HepG2 (cell line): Measurements from ENCODE around the gene PIP4K2B. TPM values are rescaled to one million over a fixed set of nuclear protein-coding genes. Genes with fewer than 3 reads are reported as not detected.

Experiments
- CREB1 ChIP-seq, 2 experiments: fragments of 450-650 bp in 1 of 2; IDR thresholded peaks; 2 replicates each; pipeline ENCODE4 v1.6.1; 2016 to 2017; ENCODE audit warnings: control low read depth in 1 of 2, mild to moderate bottlenecking in 1 of 2, missing compliant biosample characterization in 1 of 2, missing genetic modification characterization in 1 of 2
- E2F1 ChIP-seq: sonication (generic); formaldehyde crosslinking; IDR thresholded peaks from 2 replicates; pipeline ENCODE4 v1.5.0; 2020; ENCODE audit warnings: missing genetic modification reagents
- GMEB2 ChIP-seq: IDR thresholded peaks from 2 replicates; pipeline ENCODE4 v1.6.1; 2016; ENCODE audit warnings: missing biosample characterization, missing genetic modification reagents, low read depth
- HOMEZ ChIP-seq: IDR thresholded peaks from 2 replicates; pipeline ENCODE4 v1.6.1; 2016; ENCODE audit warnings: low read depth
- NCOA2 ChIP-seq: sonication (generic); formaldehyde crosslinking; IDR thresholded peaks from 2 replicates; pipeline ENCODE4 v1.8.0; 2022; ENCODE audit warnings: inconsistent platforms
- PLSCR1 ChIP-seq: sonication (generic); formaldehyde crosslinking; IDR thresholded peaks from 2 replicates; pipeline ENCODE4 v1.5.0; 2020; ENCODE audit warnings: missing genetic modification reagents, mild to moderate bottlenecking, borderline replicate concordance
- PRMT3 ChIP-seq: sonication (generic); formaldehyde crosslinking; IDR thresholded peaks from 2 replicates; pipeline ENCODE4 v1.8.1; 2022; ENCODE audit warnings: low read depth, mild to moderate bottlenecking, moderate library complexity, missing genetic modification reagents, borderline replicate concordance
- RFXAP ChIP-seq: sonication (generic); formaldehyde crosslinking; IDR thresholded peaks from 2 replicates; pipeline ENCODE4 v1.4.0; 2020; ENCODE audit warnings: missing genetic modification reagents, borderline replicate concordance
- SYNCRIP ChIP-seq: fragments of 200-400 bp; formaldehyde crosslinking; IDR thresholded peaks from 2 replicates; pipeline ENCODE4 v1.6.1; 2018; ENCODE audit warnings: mild to moderate bottlenecking, low read depth, low read length; ENCODE audit not compliant: insufficient read depth
- TBL1XR1 ChIP-seq: fragments of 150-350 bp; IDR thresholded peaks from 2 replicates; pipeline ENCODE4 v1.6.1; 2014; ENCODE audit warnings: borderline replicate concordance, low read length; ENCODE audit not compliant: partially characterized antibody
- ZFP36L2 ChIP-seq: sonication (generic); formaldehyde crosslinking; IDR thresholded peaks from 2 replicates; pipeline ENCODE4 v1.4.0; 2020; ENCODE audit warnings: missing genetic modification reagents
- ZFX ChIP-seq: sonication (generic); formaldehyde crosslinking; IDR thresholded peaks from 2 replicates; pipeline ENCODE4 v1.4.0; 2020; ENCODE audit warnings: mild to moderate bottlenecking, low read depth, missing genetic modification reagents, moderate library complexity
- ZNF225 ChIP-seq: sonication (generic); formaldehyde crosslinking; IDR thresholded peaks from 2 replicates; pipeline ENCODE4 v1.4.0; 2020; ENCODE audit warnings: mild to moderate bottlenecking, missing genetic modification reagents
- ZNF3 ChIP-seq: IDR thresholded peaks from 2 replicates; pipeline ENCODE4 v1.7.0; 2017; ENCODE audit warnings: inconsistent platforms
- ZNF326 ChIP-seq: sonication (generic); formaldehyde crosslinking; IDR thresholded peaks from 2 replicates; pipeline ENCODE4 v1.4.0; 2020; ENCODE audit warnings: missing genetic modification reagents, borderline replicate concordance
- ZNF382 ChIP-seq: sonication (generic); formaldehyde crosslinking; IDR thresholded peaks from 2 replicates; pipeline ENCODE4 v1.5.0; 2020; ENCODE audit warnings: missing genetic modification reagents, mild to moderate bottlenecking, borderline replicate concordance
- ZNF431 ChIP-seq: sonication (generic); formaldehyde crosslinking; IDR thresholded peaks from 2 replicates; pipeline ENCODE4 v1.9.0; 2022; ENCODE audit warnings: missing genetic modification reagents, low read depth, mild to moderate bottlenecking, borderline replicate concordance
- ZNF556 ChIP-seq: sonication (generic); formaldehyde crosslinking; IDR thresholded peaks from 2 replicates; pipeline ENCODE4 v1.4.0; 2020; ENCODE audit warnings: mild to moderate bottlenecking, missing genetic modification reagents, borderline replicate concordance
- ZNF704 ChIP-seq: sonication (generic); formaldehyde crosslinking; IDR thresholded peaks from 2 replicates; pipeline ENCODE4 v1.8.1; 2023; ENCODE audit warnings: mild to moderate bottlenecking, inconsistent platforms, moderate library complexity, missing genetic modification reagents, borderline replicate concordance
- ZNF761 ChIP-seq: sonication (generic); formaldehyde crosslinking; conservative IDR thresholded peaks from 2 replicates; pipeline ENCODE4 v1.4.0; 2020; ENCODE audit warnings: mild to moderate bottlenecking, missing genetic modification reagents
- ZNF780A ChIP-seq: sonication (generic); formaldehyde crosslinking; IDR thresholded peaks from 2 replicates; pipeline ENCODE4 v1.8.0; 2022; ENCODE audit warnings: mild to moderate bottlenecking, missing genetic modification reagents, moderate library complexity
- polyA plus RNA-seq, 8 experiments: library from polyadenylated mRNA; depleted of rRNA in 3 of 8; stranded (reverse) in 7 of 8; unstranded in 1 of 8; fragments of >200 nt; fragmentation: Illumina TruSeq in 4 of 8; extraction: Trizol in 4 of 8; gene quantifications; 2 replicates each; pipeline versions ENCODE4 v1.2.1 to v1.2.3, GENCODE V29; 2011 to 2016; ENCODE audit warnings: low read depth in 4 of 8, missing spikeins in 1 of 8, mixed read lengths in 1 of 8; ENCODE audit not compliant: insufficient read depth in 1 of 8
- total RNA-seq, 5 experiments: library from RNA; depleted of rRNA; stranded (reverse); fragments of >200 nt; fragmentation: Illumina TruSeq; extraction: Trizol; gene quantifications; 2 replicates each; pipeline ENCODE4 v1.2.3, GENCODE V29; 2016; ENCODE audit warnings: low read depth in 1 of 5

PIP4K2B gene
- total and polyA plus RNA-seq, 2 of the 13 experiments (the other 11 are each of a cell fraction or from before 2014, with no cell fraction given): 20.4 to 54.0 TPM

- no peak for TF ChIP-seq ZNF556 (CRISPR knock-in tag)
- no peak for TF ChIP-seq ZNF382 (CRISPR knock-in tag)
- TF ChIP-seq SYNCRIP: no peak
- TF ChIP-seq NCOA2 (CRISPR knock-in tag): peak; percentile 68; the same call in 1 of the 2 replicates
- TF ChIP-seq TBL1XR1: no peak
- TF ChIP-seq HOMEZ (CRISPR knock-in tag): peak; percentile 72; the same call in 1 of the 2 replicates
- TF ChIP-seq ZNF431 (CRISPR knock-in tag): peak; percentile 50; the same call in 1 of the 2 replicates
- TF ChIP-seq ZFX (CRISPR knock-in tag): peak; percentile 83
- TF ChIP-seq E2F1: peak; percentile 74; the same call in 1 of the 2 replicates
- no peak for TF ChIP-seq ZNF704 (CRISPR knock-in tag)
- TF ChIP-seq RFXAP: peak; percentile 58; the same call in 1 of the 2 replicates
- TF ChIP-seq ZNF780A: 0 out of 2 replicates have a peak, but pooled peaks have one; percentile 38
- no peak; the same call in 1 of the 2 replicates for TF ChIP-seq ZFP36L2 (CRISPR knock-in tag)
- TF ChIP-seq PLSCR1: no peak
- TF ChIP-seq ZNF3: peak; percentile 9; the same call in 1 of the 2 replicates
- peak; percentile 82 for TF ChIP-seq ZNF761 (CRISPR knock-in tag)
- TF ChIP-seq GMEB2: no peak
- TF ChIP-seq ZNF326 (CRISPR knock-in tag): 0 out of 2 replicates have a peak, but pooled peaks have one; percentile 57
- no peak for TF ChIP-seq ZNF225
- TF ChIP-seq PRMT3: 0 out of 2 replicates have a peak, but pooled peaks have one; percentile 39
- TF ChIP-seq CREB1 (IDR thresholded peaks at IDR 0.05): no peak
- no peak for TF ChIP-seq CREB1 (CRISPR knock-in tag; IDR thresholded peaks at IDR 0.05)
Observed at GRCh38 chr17:38749223-38750043, 49.9 kb downstream of the PIP4K2B start (continued).
